NB4 (cell line): ENCODE data around the gene DYNC1LI1.

ENCODE experiments used
- MYC ChIP-seq: IDR thresholded peaks from 2 replicates; pipeline ENCODE4 v1.6.1; 2011; ENCODE audit warnings: low read depth, low read length
- POLR2A ChIP-seq: IDR thresholded peaks from 2 replicates; pipeline ENCODE4 v1.6.1; 2011; ENCODE audit warnings: mild to moderate bottlenecking; ENCODE audit not compliant: insufficient read length; ENCODE audit errors: extremely low read depth
- TF ChIP-seq, protein P1 (sequence below): IDR thresholded peaks from one replicate; pipeline ENCODE4 v1.5.1; 2012; ENCODE audit warnings: low read depth, low read length

- TF ChIP-seq, protein P1, sequence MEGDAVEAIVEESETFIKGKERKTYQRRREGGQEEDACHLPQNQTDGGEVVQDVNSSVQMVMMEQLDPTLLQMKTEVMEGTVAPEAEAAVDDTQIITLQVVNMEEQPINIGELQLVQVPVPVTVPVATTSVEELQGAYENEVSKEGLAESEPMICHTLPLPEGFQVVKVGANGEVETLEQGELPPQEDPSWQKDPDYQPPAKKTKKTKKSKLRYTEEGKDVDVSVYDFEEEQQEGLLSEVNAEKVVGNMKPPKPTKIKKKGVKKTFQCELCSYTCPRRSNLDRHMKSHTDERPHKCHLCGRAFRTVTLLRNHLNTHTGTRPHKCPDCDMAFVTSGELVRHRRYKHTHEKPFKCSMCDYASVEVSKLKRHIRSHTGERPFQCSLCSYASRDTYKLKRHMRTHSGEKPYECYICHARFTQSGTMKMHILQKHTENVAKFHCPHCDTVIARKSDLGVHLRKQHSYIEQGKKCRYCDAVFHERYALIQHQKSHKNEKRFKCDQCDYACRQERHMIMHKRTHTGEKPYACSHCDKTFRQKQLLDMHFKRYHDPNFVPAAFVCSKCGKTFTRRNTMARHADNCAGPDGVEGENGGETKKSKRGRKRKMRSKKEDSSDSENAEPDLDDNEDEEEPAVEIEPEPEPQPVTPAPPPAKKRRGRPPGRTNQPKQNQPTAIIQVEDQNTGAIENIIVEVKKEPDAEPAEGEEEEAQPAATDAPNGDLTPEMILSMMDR = no peak
- TF ChIP-seq POLR2A = no peak
- TF ChIP-seq MYC = no peak
Measured at GRCh38 chr3:32483772-32484171, 86.9 kb downstream of the DYNC1LI1 start.
